ENCODE data around the gene VWA1.
A peak's percentile ranks its signal among the peaks of the same experiment; 100 is the strongest.
"Not testable (repeated sequence)": the region's sequence is repeated elsewhere in the genome, so short reads cannot be mapped to it uniquely, and the experiment has no call there.

The VWA1 gene

GRCh38 chr1:1435106-1435903, at the start of gene VWA1:
Gene VWA1 (plus strand): TSS chr1:1435690. CDS start chr1:1435749, 59 bp downstream.
- DNase-seq: peak; percentile 44

GRCh38 chr1:1385931-1386330, 49.6 kb upstream of the VWA1 start:
- DNase-seq: no peak

- DNase-seq: no peak
Measured at GRCh38 chr1:1387098-1388077, 48.1 kb upstream of the VWA1 start.

GRCh38 chr1:1388078-1388472, 47.4 kb upstream of the VWA1 start:
- no peak for DNase-seq

- DNase-seq: no peak
Measured at GRCh38 chr1:1390675-1391074, 44.8 kb upstream of the VWA1 start.

GRCh38 chr1:1391225-1391624, 44.3 kb upstream of the VWA1 start:
- no peak for DNase-seq

GRCh38 chr1:1393014-1393413, 42.5 kb upstream of the VWA1 start:
- no peak for DNase-seq

- no peak for DNase-seq
Measured at GRCh38 chr1:1393428-1393827, 42.1 kb upstream of the VWA1 start.

GRCh38 chr1:1394116-1394515, 41.4 kb upstream of the VWA1 start:
- DNase-seq: no peak

GRCh38 chr1:1395166-1395565, 40.3 kb upstream of the VWA1 start:
- no peak for DNase-seq

- DNase-seq: no peak
Measured at GRCh38 chr1:1397839-1398523, 37.5 kb upstream of the VWA1 start.

GRCh38 chr1:1398677-1399186, 36.8 kb upstream of the VWA1 start:
- DNase-seq: no peak

GRCh38 chr1:1399187-1399871, 36.2 kb upstream of the VWA1 start, which contains the start of gene CCNL2:
Gene CCNL2 (minus strand): TSS chr1:1399335. CDS start chr1:1399306, 29 bp downstream.
- DNase-seq: peak; percentile 92

- DNase-seq: no peak
Measured at GRCh38 chr1:1399872-1400575, 35.5 kb upstream of the VWA1 start.

GRCh38 chr1:1400576-1401456, 34.7 kb upstream of the VWA1 start:
- no peak for DNase-seq

- DNase-seq: no peak
Measured at GRCh38 chr1:1401457-1402010, 34.0 kb upstream of the VWA1 start.

GRCh38 chr1:1402072-1402900, 33.2 kb upstream of the VWA1 start:
- peak; percentile 13 for DNase-seq

GRCh38 chr1:1402901-1403392, 32.5 kb upstream of the VWA1 start:
- not testable (repeated sequence) for DNase-seq

- DNase-seq: no peak
Measured at GRCh38 chr1:1403653-1404052, 31.8 kb upstream of the VWA1 start.
